ENCODE data around the gene IL1B.

Gene IL1B

GRCh38 chr2:112812318-112813267 is 24.0 kb downstream of the IL1B start:
- H3K4me1 Mint-ChIP-seq, result peaks cover 27% of the 10 kb centered on the region
- peaks cover 6% of the 10 kb centered on the region for H3K9me3 Mint-ChIP-seq
- DNase-seq, result no peak
- no peak for ATAC-seq
- peaks cover 2% of the 10 kb centered on the region for H3K36me3 Mint-ChIP-seq (ENCODE audit: low read depth)
- H3K4me3 Mint-ChIP-seq, result no peak overlapping the region
- H3K27me3 Mint-ChIP-seq, result no peaks in the 10 kb centered on the region
- peak overlapping the region; percentile 29 for H3K27ac Mint-ChIP-seq

GRCh38 chr2:112811841-112812306 is 24.7 kb downstream of the IL1B start:
- ATAC-seq (peak; percentile 76), DNase-seq (peak; percentile 20)
- Mint-ChIP-seq H3K4me3 (no peak overlapping the region), H3K27ac (peak overlapping the region; percentile 10), H3K9me3 (peaks cover 12% of the 10 kb centered on the region), H3K4me1 (peaks cover 27% of the 10 kb centered on the region), H3K36me3 (ENCODE audit: low read depth) (peaks cover 4% of the 10 kb centered on the region), H3K27me3 (no peaks in the 10 kb centered on the region)

- Mint-ChIP-seq H3K4me3 (no peak overlapping the region), H3K36me3 (ENCODE audit: low read depth) (peaks cover 4% of the 10 kb centered on the region), H3K27ac (peak overlapping the region; percentile 3), H3K4me1 (peaks cover 30% of the 10 kb centered on the region), H3K27me3 (no peaks in the 10 kb centered on the region), H3K9me3 (peaks cover 16% of the 10 kb centered on the region)
- no peak for DNase-seq
- ATAC-seq, result no peak
Measured at GRCh38 chr2:112811276-112811831, 25.2 kb downstream of the IL1B start.

- peaks cover 17% of the 10 kb centered on the region for H3K9me3 Mint-ChIP-seq
- no peaks in the 10 kb centered on the region for H3K27me3 Mint-ChIP-seq
- DNase-seq (no peak), ATAC-seq (no peak)
- H3K36me3 Mint-ChIP-seq (ENCODE audit: low read depth), result peaks cover 4% of the 10 kb centered on the region
- no peak overlapping the region for H3K4me3 Mint-ChIP-seq
- no peak overlapping the region for H3K27ac Mint-ChIP-seq
- peaks cover 38% of the 10 kb centered on the region for H3K4me1 Mint-ChIP-seq
Measured at GRCh38 chr2:112809112-112809511, 27.5 kb downstream of the IL1B start.

GRCh38 chr2:112807233-112807807 is 29.3 kb downstream of the IL1B start:
- H3K9me3 Mint-ChIP-seq, result peaks cover 17% of the 10 kb centered on the region
- H3K36me3 Mint-ChIP-seq (ENCODE audit: low read depth), result peaks cover 4% of the 10 kb centered on the region
- no peaks in the 10 kb centered on the region for H3K27me3 Mint-ChIP-seq
- no peak overlapping the region for H3K4me3 Mint-ChIP-seq
- peaks cover 40% of the 10 kb centered on the region for H3K4me1 Mint-ChIP-seq
- no peak overlapping the region for H3K27ac Mint-ChIP-seq
- no peak for DNase-seq
- ATAC-seq, result no peak

- DNase-seq (no peak), ATAC-seq (no peak)
- no peaks in the 10 kb centered on the region for H3K27me3 Mint-ChIP-seq
- H3K36me3 Mint-ChIP-seq (ENCODE audit: low read depth), result peaks cover 4% of the 10 kb centered on the region
- H3K27ac Mint-ChIP-seq, result no peak overlapping the region
- peaks cover 17% of the 10 kb centered on the region for H3K9me3 Mint-ChIP-seq
- H3K4me3 Mint-ChIP-seq, result no peak overlapping the region
- peaks cover 29% of the 10 kb centered on the region for H3K4me1 Mint-ChIP-seq
Measured at GRCh38 chr2:112805542-112805941, 31.0 kb downstream of the IL1B start.

- ATAC-seq, result peak; percentile 89
- Mint-ChIP-seq H3K36me3 (ENCODE audit: low read depth) (peaks cover 4% of the 10 kb centered on the region), H3K9me3 (peaks cover 13% of the 10 kb centered on the region), H3K27ac (peak overlapping the region; percentile 62), H3K4me1 (peaks cover 40% of the 10 kb centered on the region), H3K27me3 (no peaks in the 10 kb centered on the region), H3K4me3 (no peak overlapping the region)
- no peak for DNase-seq
Measured at GRCh38 chr2:112803691-112804521, 32.7 kb downstream of the IL1B start.

- Mint-ChIP-seq H3K27me3 (no peaks in the 10 kb centered on the region), H3K4me1 (peaks cover 34% of the 10 kb centered on the region), H3K9me3 (no peaks in the 10 kb centered on the region), H3K36me3 (ENCODE audit: low read depth) (no peaks in the 10 kb centered on the region), H3K4me3 (no peak overlapping the region), H3K27ac (peak overlapping the region; percentile 44)
- no peak for ATAC-seq
- DNase-seq, result no peak
Measured at GRCh38 chr2:112800881-112801583, 35.5 kb downstream of the IL1B start.

- peak overlapping the region; percentile 55 for H3K27ac Mint-ChIP-seq
- H3K9me3 Mint-ChIP-seq, result no peaks in the 10 kb centered on the region
- H3K4me3 Mint-ChIP-seq, result no peak overlapping the region
- peak; percentile 34 for ATAC-seq
- H3K36me3 Mint-ChIP-seq (ENCODE audit: low read depth), result no peaks in the 10 kb centered on the region
- no peaks in the 10 kb centered on the region for H3K27me3 Mint-ChIP-seq
- H3K4me1 Mint-ChIP-seq, result peaks cover 33% of the 10 kb centered on the region
- no peak for DNase-seq
Measured at GRCh38 chr2:112798979-112799975, 37.3 kb downstream of the IL1B start.

GRCh38 chr2:112796486-112796885 is 40.1 kb downstream of the IL1B start:
- no peak overlapping the region for H3K27ac Mint-ChIP-seq
- H3K36me3 Mint-ChIP-seq (ENCODE audit: low read depth), result no peaks in the 10 kb centered on the region
- H3K4me3 Mint-ChIP-seq, result no peak overlapping the region
- peaks cover 33% of the 10 kb centered on the region for H3K4me1 Mint-ChIP-seq
- H3K9me3 Mint-ChIP-seq, result no peaks in the 10 kb centered on the region
- no peak for DNase-seq
- no peak for ATAC-seq
- no peaks in the 10 kb centered on the region for H3K27me3 Mint-ChIP-seq

- no peak for DNase-seq
- no peak overlapping the region for H3K4me3 Mint-ChIP-seq
- no peak overlapping the region for H3K27ac Mint-ChIP-seq
- H3K9me3 Mint-ChIP-seq, result no peaks in the 10 kb centered on the region
- no peaks in the 10 kb centered on the region for H3K36me3 Mint-ChIP-seq (ENCODE audit: low read depth)
- ATAC-seq, result no peak
- no peaks in the 10 kb centered on the region for H3K27me3 Mint-ChIP-seq
- H3K4me1 Mint-ChIP-seq, result peaks cover 33% of the 10 kb centered on the region
Measured at GRCh38 chr2:112795774-112796173, 40.8 kb downstream of the IL1B start.

- Mint-ChIP-seq H3K27ac (no peak overlapping the region), H3K27me3 (no peaks in the 10 kb centered on the region)
- no peak for DNase-seq
Measured at GRCh38 chr2:112794841-112795240, 41.7 kb downstream of the IL1B start.

More at GRCh38 chr2:112794841-112795240, 41.7 kb downstream of the IL1B start:
- Mint-ChIP-seq H3K4me3 (no peak overlapping the region), H3K4me1 (peaks cover 30% of the 10 kb centered on the region), H3K9me3 (no peaks in the 10 kb centered on the region), H3K36me3 (ENCODE audit: low read depth) (no peaks in the 10 kb centered on the region)
- ATAC-seq, result no peak

Data from activated naive CD8-positive, alpha-beta T cell treated with anti-CD3 and anti-CD28 coated beads, Interleukin-2, amount 50 U/mL, for 24 hours (primary cell).